Camera-type eye (tissue), 1 donor: Measurements from ENCODE around the gene TSACC. TPM values are rescaled to one million over a fixed set of nuclear protein-coding genes. Genes with fewer than 3 reads are reported as not detected.

Experiments
- total RNA-seq: library from RNA; depleted of rRNA; stranded (reverse); fragments of >200 nt; gene quantifications from one replicate; pipeline ENCODE4 v1.2.3, GENCODE V29; 2014

TSACC gene
- not detected for total RNA-seq

DNA sequence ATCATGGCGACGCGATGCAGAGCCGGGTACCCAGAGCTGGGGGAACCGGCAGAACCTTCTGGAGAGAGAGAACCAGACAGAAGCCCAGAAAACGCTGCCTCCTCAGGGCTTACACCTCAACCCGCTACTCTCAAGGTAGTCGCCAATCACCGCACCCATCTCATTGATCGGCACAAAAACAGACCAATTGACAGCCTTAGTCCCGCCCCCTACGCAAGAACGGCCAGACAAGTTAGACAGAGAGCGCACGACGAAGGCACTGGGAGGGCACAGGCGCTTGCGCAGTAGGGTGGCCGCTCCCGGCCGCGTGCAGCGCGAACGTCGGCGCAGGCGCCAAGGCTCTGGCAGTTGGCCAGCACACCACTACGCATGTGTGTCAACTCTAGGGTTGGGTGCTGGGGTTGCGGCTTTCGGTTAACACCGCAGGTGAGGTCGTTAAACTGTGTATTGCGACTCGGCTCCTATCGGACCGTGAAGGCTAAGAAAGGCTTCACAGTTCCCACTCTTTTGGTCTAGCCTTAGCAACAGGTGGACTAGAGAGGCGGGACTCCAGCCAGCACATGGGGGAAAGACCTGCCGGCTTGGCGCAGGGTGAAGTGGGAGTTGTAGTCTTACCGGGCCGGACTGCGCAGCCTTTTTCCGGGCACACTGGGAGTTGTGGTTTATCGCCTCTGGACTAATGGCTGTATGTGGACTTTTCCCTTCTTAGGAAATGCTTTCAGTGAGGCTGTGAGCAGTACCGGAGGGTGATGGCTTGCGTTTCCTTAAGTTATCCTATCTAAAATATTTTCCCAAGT is at the start of gene TSACC, which contains the start of gene CCT3:
TSS of gene TSACC (plus strand) at position 347 of the 797 bp plus-strand sequence. CDS start 1,232 bp downstream, outside the sequence.
TSS of gene CCT3 (minus strand) at position 113 of the 797 bp plus-strand sequence. CDS start at position 5, 108 bp downstream.

GRCh38 chr1:156295391-156295947 is 42.9 kb upstream of the TSACC start, which contains the start of gene GLMP:
TSS of gene GLMP (minus strand) at chr1:156295679. CDS start at chr1:156295645, 34 bp downstream.

GRCh38 chr1:156298852-156299357 is 39.4 kb upstream of the TSACC start, which contains the start of gene VHLL:
TSS of gene VHLL (minus strand) at chr1:156299307. CDS start at chr1:156299189, 118 bp downstream.

DNA sequence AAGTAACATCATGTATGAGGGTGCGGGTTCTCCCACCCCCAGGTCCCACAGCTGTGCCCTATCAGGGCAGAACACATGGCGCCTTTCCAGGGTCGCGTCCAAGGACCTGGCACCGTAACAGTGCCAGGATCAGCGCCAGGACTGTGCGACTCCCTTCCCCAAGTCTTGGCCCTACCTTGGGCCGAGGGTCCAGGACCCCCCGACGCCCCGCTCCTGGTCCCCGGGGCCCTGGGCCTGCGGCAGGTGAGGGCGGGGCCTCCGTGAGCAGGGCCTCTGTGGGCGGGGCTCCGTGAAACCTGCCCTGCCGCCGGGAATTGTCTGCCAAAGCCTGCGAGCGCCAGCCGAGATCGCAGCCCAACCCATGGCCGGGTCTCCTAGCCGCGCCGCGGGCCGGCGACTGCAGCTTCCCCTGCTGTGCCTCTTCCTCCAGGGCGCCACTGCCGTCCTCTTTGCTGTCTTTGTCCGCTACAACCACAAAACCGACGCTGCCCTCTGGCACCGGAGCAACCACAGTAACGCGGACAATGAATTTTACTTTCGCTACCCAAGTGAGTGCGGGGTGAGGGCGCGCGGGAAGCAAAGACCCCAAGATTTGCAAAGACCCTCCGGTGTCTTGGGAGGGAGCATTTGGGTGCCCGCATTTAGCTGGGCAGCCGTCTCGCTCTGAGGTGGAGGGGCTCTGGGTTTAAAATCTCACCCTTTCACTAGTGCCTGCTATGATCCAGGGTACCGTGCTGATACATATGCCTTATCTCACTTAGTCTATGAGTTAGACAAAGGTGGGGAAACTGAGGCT is 30.8 kb downstream of the TSACC start, which contains the start of gene RHBG:
TSS of gene RHBG (plus strand) at position 323 of the 796 bp plus-strand sequence. CDS start at position 362, 39 bp downstream.

Other genes with a start within 250 kb of the TSACC start
- 201 TPM for gene LMNA, start 223.8 kb upstream of the TSACC start, total RNA-seq
- 12.1 TPM for gene SEMA4A, start 184.9 kb upstream of the TSACC start, total RNA-seq
- gene SLC25A44, start 144.4 kb upstream of the TSACC start, total RNA-seq: 16.4 TPM
- gene PMF1, start 125.5 kb upstream of the TSACC start, total RNA-seq: 47.1 TPM
- 1.5 TPM for gene BGLAP, start 96.3 kb upstream of the TSACC start, total RNA-seq
- 4.6 TPM for gene PAQR6, start 90.5 kb upstream of the TSACC start, total RNA-seq
- gene SMG5, start 55.7 kb upstream of the TSACC start, total RNA-seq: 63.6 TPM
- gene TMEM79, start 54.2 kb upstream of the TSACC start, total RNA-seq: 3.7 TPM
- 16.9 TPM for gene GLMP, start 42.8 kb upstream of the TSACC start, total RNA-seq
- gene VHLL, start 39.2 kb upstream of the TSACC start, total RNA-seq: not detected
- 259 TPM for gene CCT3, start 234 bp upstream of the TSACC start, total RNA-seq
- not detected for gene RHBG, start 30.7 kb downstream of the TSACC start, total RNA-seq
- gene MEF2D, start 162.2 kb downstream of the TSACC start, total RNA-seq: 27.3 TPM
- 8.4 TPM for gene IQGAP3, start 234.0 kb downstream of the TSACC start, total RNA-seq
- not detected for gene TTC24, start 241.2 kb downstream of the TSACC start, total RNA-seq